ENCODE data around the gene GNE. TPM values are rescaled to one million over a fixed set of nuclear protein-coding genes. Genes with fewer than 3 reads are reported as not detected.
"Not testable (repeated sequence)": the region's sequence is repeated elsewhere in the genome, so short reads cannot be mapped to it uniquely, and the experiment has no call there.

The GNE gene
- total RNA-seq, 1 donor from 2014 or later = 7.2 TPM

DNA sequence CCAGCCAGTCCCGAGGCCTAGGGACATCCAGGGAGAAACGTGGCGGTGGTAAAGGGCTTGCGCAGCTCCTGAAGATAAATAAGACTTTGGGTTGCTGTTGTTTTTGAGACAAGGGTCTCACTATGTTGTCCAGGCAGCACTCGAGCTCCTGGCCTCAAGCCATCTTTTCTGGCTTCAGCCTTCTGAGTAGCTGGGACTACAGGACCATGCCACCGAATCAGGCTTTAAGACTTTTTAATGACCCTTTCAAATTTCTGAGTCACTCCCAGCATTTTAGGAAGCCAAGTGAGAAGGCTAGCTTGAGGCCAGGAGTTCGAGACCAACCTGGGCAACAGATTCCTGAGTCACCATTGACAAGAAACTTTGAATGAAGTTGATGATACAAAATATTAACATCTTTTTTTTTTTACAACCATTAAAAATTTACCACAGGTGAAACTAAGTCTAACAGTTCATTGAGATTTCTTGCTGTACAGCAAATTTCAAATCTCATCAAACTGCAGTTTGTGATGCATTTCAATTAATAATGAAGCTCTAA lies 817 bp upstream of the GNE start:
- Histone ChIP-seq H3K4me1 (peaks cover 0 to 11% of the 10 kb centered on the region in 2 donors), H3K4me3 (peak overlapping the region; percentile 69 to 100), H3K27me3 (no peaks in the 10 kb centered on the region), H3K9me3 (no peaks in the 10 kb centered on the region), H3K27ac (peak overlapping the region; percentile 98 to 100), H3K36me3 (peaks cover 0 to 3% of the 10 kb centered on the region in 2 donors)
- TF ChIP-seq, protein P1, sequence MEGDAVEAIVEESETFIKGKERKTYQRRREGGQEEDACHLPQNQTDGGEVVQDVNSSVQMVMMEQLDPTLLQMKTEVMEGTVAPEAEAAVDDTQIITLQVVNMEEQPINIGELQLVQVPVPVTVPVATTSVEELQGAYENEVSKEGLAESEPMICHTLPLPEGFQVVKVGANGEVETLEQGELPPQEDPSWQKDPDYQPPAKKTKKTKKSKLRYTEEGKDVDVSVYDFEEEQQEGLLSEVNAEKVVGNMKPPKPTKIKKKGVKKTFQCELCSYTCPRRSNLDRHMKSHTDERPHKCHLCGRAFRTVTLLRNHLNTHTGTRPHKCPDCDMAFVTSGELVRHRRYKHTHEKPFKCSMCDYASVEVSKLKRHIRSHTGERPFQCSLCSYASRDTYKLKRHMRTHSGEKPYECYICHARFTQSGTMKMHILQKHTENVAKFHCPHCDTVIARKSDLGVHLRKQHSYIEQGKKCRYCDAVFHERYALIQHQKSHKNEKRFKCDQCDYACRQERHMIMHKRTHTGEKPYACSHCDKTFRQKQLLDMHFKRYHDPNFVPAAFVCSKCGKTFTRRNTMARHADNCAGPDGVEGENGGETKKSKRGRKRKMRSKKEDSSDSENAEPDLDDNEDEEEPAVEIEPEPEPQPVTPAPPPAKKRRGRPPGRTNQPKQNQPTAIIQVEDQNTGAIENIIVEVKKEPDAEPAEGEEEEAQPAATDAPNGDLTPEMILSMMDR (IDR thresholded peaks at IDR 0.05) = no peak
- intact Hi-C loops (cut with DNase I) = loop anchor here (1.0 to 5.0 kb wide), 5 partner anchors 69 to 322 kb away; partner anchors contain the start of genes CLTA and RECK
- DNase-seq (ENCODE audit: low spot score in 2 of 2) = no peak

DNA sequence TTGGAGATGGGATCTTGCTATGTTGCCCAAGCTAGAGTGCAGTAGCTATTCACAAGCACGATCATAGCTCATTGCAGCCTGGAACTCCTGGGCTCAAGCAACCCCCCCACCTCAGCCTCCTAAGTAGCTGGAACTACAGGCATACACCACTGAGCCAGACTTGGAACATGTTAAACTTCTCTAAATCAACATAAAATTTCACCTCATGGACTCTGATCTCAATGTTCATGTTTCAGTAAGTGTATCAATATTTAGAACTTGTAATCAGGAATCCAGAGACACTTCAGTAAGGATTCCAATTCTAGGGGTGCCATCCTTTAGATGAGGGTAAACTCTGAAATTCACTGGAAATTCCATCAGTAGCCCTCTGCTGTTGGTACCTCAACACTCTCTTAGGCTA lies 6.8 kb downstream of the GNE start:
- Histone ChIP-seq H3K36me3 (peaks cover 3 to 6% of the 10 kb centered on the region in 2 donors), H3K27me3 (no peaks in the 10 kb centered on the region), H3K27ac (no peak overlapping the region), H3K4me1 (peaks cover 0 to 11% of the 10 kb centered on the region in 2 donors), H3K9me3 (no peaks in the 10 kb centered on the region), H3K4me3 (no peak overlapping the region)
- no peak for DNase-seq (ENCODE audit: low spot score in 2 of 2)
- intact Hi-C loops (cut with DNase I) = no loop called here
- TF ChIP-seq, protein P1 (IDR thresholded peaks at IDR 0.05) = no peak

DNA sequence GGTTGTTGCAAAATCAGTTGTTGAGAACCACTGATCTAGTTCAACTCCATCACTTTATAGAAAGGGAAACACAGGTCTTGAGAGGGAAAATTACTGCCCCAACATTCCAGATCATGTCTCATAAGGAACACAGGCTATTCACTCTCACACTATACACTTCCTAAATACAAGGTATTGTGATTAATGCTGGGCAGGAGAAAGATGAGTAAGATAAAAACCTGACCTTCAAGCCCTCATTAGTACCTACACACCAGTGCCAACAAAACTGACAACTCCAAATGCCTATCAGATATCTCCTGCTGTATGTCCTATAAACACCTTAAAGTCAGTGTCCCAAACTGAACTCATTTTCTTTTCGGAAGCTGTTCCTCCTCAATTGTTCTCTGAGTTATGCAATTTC lies 8.2 kb downstream of the GNE start:
- Histone ChIP-seq H3K27me3 (no peaks in the 10 kb centered on the region), H3K27ac (no peak overlapping the region), H3K9me3 (no peaks in the 10 kb centered on the region), H3K4me3 (no peak overlapping the region), H3K36me3 (peaks cover 12 to 15% of the 10 kb centered on the region in 2 donors), H3K4me1 (peaks cover 0 to 9% of the 10 kb centered on the region in 2 donors)
- DNase-seq (ENCODE audit: low spot score in 2 of 2) = no peak
- intact Hi-C loops (cut with DNase I) = no loop called here
- TF ChIP-seq, protein P1 (IDR thresholded peaks at IDR 0.05) = no peak

DNA sequence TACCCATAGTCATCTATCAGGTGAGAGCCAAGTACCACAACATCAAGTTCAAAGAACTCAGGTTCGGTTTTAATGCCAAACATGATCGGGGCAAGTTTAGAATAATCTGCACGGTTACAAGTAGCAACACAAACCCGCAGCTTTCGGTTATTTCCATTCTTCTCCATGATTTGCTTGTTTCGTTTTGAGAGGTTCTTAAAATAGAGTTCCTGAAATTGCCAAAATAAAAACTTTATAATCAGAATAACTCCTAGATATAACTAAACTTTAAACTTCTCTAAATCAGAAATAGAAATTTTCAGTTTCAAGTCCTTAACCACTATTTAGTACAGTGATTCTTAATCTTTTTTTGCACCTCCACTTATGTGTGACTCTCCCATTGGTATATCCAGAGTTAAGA lies 9.1 kb downstream of the GNE start:
- H3K9me3 ChIP-seq = no peaks in the 10 kb centered on the region
- TF ChIP-seq, protein P1 (IDR thresholded peaks at IDR 0.05) = no peak
- H3K27me3 ChIP-seq = no peaks in the 10 kb centered on the region
- H3K4me3 ChIP-seq = no peak overlapping the region
- intact Hi-C loops (cut with DNase I) = loop anchor here (10.0 kb wide), 1 partner anchor 76 kb away; no protein-coding TSS in a partner anchor
- peak overlapping the region in 1 of 2 donors; percentile 25 for H3K27ac ChIP-seq
- peaks cover 20 to 21% of the 10 kb centered on the region in 2 donors for H3K36me3 ChIP-seq
- peaks cover 0 to 9% of the 10 kb centered on the region in 2 donors for H3K4me1 ChIP-seq
- DNase-seq (ENCODE audit: low spot score in 2 of 2) = no peak

DNA sequence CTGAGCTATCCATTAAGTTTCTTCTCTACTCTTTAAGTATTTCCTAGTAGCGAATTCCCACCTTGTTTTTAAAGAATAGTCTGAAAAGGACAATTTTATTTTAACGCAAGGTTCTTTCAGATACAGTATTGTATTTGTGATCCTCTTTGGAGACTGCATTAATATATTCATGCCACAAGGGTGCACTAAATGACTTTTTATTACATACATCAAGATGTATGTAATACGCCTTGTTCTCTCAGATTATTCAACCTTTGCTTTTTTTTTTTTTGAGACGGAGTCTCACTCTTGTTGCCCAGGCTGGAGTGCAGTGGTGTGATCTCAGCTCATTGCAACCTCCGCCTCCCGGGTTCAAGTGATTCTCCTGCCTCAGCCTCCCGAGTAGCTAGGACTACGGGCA lies 10.2 kb downstream of the GNE start:
- H3K9me3 ChIP-seq; H3K4me3 ChIP-seq; H3K27me3 ChIP-seq; H3K4me1 ChIP-seq; H3K27ac ChIP-seq; DNase-seq (ENCODE audit: low spot score in 2 of 2): not testable (repeated sequence)
- intact Hi-C loops (cut with DNase I) = loop anchor here (10.0 kb wide), 1 partner anchor 77 kb away; no protein-coding TSS in a partner anchor
- peaks cover 26 to 32% of the 10 kb centered on the region in 2 donors for H3K36me3 ChIP-seq

DNA sequence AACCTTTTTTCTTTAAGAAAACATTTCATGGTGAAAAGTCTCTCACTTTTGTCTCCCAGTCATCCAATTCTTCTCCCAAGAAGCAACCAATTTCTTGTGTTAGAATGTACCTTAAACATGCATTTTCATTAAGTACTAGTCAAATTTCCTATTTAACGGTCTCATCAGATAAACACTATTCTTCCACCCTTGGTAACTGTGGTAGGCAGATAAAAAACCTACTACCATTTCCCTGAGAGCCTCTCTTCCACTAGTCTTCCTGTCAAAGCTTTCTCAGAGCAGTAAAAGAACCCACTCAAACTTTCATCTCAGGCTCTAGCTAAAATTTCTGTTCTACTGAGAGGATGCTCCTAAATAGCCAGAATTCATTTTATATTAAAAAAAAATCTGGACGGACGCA lies 10.9 kb downstream of the GNE start:
- DNase-seq (ENCODE audit: low spot score in 2 of 2) = no peak
- intact Hi-C loops (cut with DNase I) = loop anchor here (10.0 kb wide), 1 partner anchor 77 kb away; no protein-coding TSS in a partner anchor
- H3K4me1 ChIP-seq = peaks cover 0 to 9% of the 10 kb centered on the region in 2 donors
- no peaks in the 10 kb centered on the region for H3K9me3 ChIP-seq
- H3K4me3 ChIP-seq = no peak overlapping the region
- no peaks in the 10 kb centered on the region for H3K27me3 ChIP-seq
- H3K36me3 ChIP-seq = peaks cover 27 to 37% of the 10 kb centered on the region in 2 donors
- H3K27ac ChIP-seq = no peak overlapping the region
- TF ChIP-seq, protein P1 (IDR thresholded peaks at IDR 0.05) = no peak

All from ascending aorta (tissue), 2 donors.